ENCODE measurements around the gene C11orf91.
"Not testable (repeated sequence)": the region's sequence is repeated elsewhere in the genome, so short reads cannot be mapped to it uniquely, and the experiment has no call there.

The C11orf91 gene

DNA sequence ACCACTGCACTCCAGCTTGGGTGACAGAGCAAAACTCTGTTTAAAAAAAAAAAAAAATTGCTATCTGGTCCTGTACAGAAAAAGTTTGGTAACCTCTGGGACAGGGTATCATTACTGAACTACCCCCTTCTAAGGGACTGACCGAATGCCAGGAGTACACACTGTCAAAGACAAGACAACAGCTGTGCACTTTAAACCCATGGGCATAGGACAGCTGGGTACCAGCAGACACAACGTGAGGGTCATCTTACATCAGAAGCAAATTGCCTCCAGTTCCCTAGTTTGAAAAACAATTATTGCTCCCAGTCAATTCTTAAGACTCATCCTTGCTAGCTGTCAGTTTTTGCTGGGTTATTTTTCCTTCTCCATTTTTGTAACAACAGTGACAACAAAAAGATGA lies 17.8 kb upstream of the C11orf91 start:
- Histone ChIP-seq H3K9me3 (ENCODE audit: control insufficient read depth, insufficient read depth, low read length) (no peaks in the 10 kb centered on the region), H3K27me3 (ENCODE audit: control insufficient read depth, insufficient read depth, low read length) (no peaks in the 10 kb centered on the region), H3K36me3 (ENCODE audit: control insufficient read depth, insufficient read depth, low read length) (peaks cover 11% of the 10 kb centered on the region), H3K4me3 (ENCODE audit: low read depth, low read length) (no peak overlapping the region), H3K4me1 (ENCODE audit: control insufficient read depth, insufficient read depth, low read length) (no peaks in the 10 kb centered on the region), H3K9ac (ENCODE audit: low read depth, low read length) (no peak overlapping the region)

DNA sequence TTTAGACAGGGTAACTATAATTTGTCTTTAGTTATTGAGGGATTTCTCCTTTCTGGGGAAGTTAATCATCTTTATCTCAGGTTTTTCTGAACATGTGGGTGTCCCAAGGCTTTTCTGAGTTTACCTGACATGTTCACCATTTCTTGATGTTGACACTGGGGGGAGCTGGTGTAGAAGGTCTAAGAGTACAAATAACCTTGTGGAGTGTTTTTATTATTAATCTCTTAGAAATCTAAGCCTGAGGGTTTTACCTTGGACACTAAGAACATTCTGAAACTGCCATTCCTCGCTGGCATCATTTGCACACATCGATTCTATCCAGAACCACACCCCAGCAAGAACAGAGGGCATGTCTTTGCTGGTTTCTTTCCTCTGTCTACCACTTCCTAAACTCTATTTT lies 15.6 kb upstream of the C11orf91 start:
- no peak overlapping the region for H3K4me3 ChIP-seq (ENCODE audit: low read depth, low read length)
- no peak overlapping the region for H3K9ac ChIP-seq (ENCODE audit: low read depth, low read length)
- H3K36me3 ChIP-seq (ENCODE audit: control insufficient read depth, insufficient read depth, low read length), result peaks cover 5% of the 10 kb centered on the region
- H3K9me3 ChIP-seq (ENCODE audit: control insufficient read depth, insufficient read depth, low read length), result no peaks in the 10 kb centered on the region
- H3K27me3 ChIP-seq (ENCODE audit: control insufficient read depth, insufficient read depth, low read length), result no peaks in the 10 kb centered on the region
- H3K4me1 ChIP-seq (ENCODE audit: control insufficient read depth, insufficient read depth, low read length), result no peaks in the 10 kb centered on the region

DNA sequence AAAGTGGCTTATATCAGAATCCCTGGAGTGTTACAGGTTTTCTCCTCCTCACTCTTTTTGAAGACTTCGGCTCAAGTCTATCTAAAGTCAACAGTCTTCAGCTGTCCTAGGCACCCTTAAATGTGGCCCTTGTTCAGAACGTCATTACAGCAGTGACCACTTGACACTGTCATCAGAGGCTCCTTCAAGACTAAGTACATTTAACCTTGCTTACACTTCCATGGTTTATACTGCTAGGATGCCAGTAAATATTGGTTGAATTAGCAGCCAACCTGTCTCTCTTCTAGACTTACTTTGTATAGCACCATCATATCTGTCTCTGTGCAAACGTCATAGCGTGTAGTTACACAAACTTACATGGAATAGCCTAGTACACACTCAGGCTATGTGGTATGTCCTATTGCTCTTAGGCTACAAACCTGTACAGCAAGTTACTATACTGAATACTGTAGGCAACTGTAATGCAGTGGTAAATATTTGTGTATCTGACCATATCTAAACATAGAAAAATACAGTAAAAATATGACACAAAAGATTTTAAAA lies 13.3 kb upstream of the C11orf91 start:
- H3K36me3 ChIP-seq (ENCODE audit: control insufficient read depth, insufficient read depth, low read length), result peaks cover 5% of the 10 kb centered on the region
- no peaks in the 10 kb centered on the region for H3K4me1 ChIP-seq (ENCODE audit: control insufficient read depth, insufficient read depth, low read length)
- no peak overlapping the region for H3K9ac ChIP-seq (ENCODE audit: low read depth, low read length)
- H3K9me3 ChIP-seq (ENCODE audit: control insufficient read depth, insufficient read depth, low read length), result no peaks in the 10 kb centered on the region
- no peak overlapping the region for H3K4me3 ChIP-seq (ENCODE audit: low read depth, low read length)
- H3K27me3 ChIP-seq (ENCODE audit: control insufficient read depth, insufficient read depth, low read length), result no peaks in the 10 kb centered on the region

DNA sequence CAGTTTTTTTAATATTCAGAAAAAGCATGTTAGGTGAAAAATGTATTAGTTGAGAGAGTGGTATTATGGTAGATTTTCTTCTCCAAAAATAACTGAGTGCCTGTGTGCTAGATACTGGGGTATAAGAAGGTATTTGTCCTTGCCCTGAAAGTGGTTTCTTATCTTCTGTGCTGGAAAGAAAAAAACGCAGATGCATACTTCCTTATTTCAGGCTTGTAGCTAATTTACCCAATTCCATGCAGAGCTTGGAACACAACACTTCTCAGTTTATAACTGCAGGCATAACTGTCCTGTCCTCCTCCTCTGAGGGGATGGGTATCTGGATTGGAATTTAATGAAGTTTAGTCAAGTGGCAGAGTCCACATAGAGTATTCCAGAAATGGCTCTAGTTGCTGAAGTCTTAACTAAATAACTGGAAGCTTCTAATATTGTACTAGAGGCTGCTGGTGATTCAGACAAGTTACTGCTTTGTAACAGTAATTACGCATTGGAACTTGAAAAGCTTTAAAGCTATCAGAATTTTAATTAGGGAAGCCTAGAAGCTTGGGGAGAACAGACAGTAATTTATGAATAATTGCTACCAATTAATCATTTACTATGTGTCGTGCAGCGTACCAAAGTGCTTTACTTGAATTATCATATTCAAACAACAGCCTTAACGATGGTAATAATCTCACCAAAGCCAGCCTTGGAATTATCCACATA lies 12.7 kb upstream of the C11orf91 start:
- no peak overlapping the region for H3K4me3 ChIP-seq (ENCODE audit: low read depth, low read length)
- H3K36me3 ChIP-seq (ENCODE audit: control insufficient read depth, insufficient read depth, low read length), result peaks cover 5% of the 10 kb centered on the region
- no peak overlapping the region for H3K9ac ChIP-seq (ENCODE audit: low read depth, low read length)
- H3K9me3 ChIP-seq (ENCODE audit: control insufficient read depth, insufficient read depth, low read length), result no peaks in the 10 kb centered on the region
- no peaks in the 10 kb centered on the region for H3K4me1 ChIP-seq (ENCODE audit: control insufficient read depth, insufficient read depth, low read length)
- no peaks in the 10 kb centered on the region for H3K27me3 ChIP-seq (ENCODE audit: control insufficient read depth, insufficient read depth, low read length)

DNA sequence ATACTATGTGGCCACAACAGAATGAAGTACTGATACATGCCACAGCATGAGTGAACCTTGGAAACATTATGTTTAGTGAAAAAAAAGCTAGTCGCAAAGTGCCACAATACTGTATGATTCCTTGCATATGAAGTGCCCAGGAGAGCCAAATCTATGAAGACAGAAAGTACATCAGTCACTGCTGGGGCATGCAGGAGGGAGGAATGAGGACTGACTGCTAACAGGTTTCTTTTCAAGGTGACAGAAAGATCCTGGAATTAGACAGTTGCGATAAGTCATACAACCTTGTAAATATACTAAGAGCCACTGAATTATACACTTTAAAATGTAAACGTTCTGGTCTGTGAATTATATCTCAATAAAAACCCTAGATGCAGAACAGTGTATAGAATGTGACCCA lies 11.8 kb upstream of the C11orf91 start:
- Histone ChIP-seq H3K9ac (ENCODE audit: low read depth, low read length) (no peak overlapping the region), H3K36me3 (ENCODE audit: control insufficient read depth, insufficient read depth, low read length) (peaks cover 5% of the 10 kb centered on the region), H3K9me3 (ENCODE audit: control insufficient read depth, insufficient read depth, low read length) (no peaks in the 10 kb centered on the region), H3K4me3 (ENCODE audit: low read depth, low read length) (no peak overlapping the region), H3K27me3 (ENCODE audit: control insufficient read depth, insufficient read depth, low read length) (no peaks in the 10 kb centered on the region), H3K4me1 (ENCODE audit: control insufficient read depth, insufficient read depth, low read length) (no peaks in the 10 kb centered on the region)

DNA sequence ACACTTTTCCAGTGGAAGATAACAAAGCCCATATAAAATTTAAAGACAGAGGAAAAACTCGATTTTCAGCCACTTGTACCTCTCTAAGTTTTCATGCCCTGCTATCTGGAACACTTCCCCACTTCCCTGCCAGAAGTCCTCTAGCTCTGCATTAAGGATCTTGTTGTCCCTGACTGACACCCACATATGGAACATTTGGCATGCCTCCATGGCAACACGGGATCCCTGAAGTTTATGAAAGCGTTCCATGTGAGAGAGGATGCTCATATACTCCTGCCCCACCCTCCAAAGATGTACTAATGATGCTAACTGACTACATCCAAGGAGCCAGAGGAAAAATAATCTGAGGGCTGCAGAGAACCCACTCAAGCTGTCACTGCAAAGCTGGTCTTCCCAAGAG lies 8.8 kb upstream of the C11orf91 start:
- H3K4me3 ChIP-seq (ENCODE audit: low read depth, low read length), result no peak overlapping the region
- H3K4me1 ChIP-seq (ENCODE audit: control insufficient read depth, insufficient read depth, low read length), result no peaks in the 10 kb centered on the region
- H3K9ac ChIP-seq (ENCODE audit: low read depth, low read length), result no peak overlapping the region
- no peaks in the 10 kb centered on the region for H3K9me3 ChIP-seq (ENCODE audit: control insufficient read depth, insufficient read depth, low read length)
- H3K27me3 ChIP-seq (ENCODE audit: control insufficient read depth, insufficient read depth, low read length), result no peaks in the 10 kb centered on the region
- peaks cover 5% of the 10 kb centered on the region for H3K36me3 ChIP-seq (ENCODE audit: control insufficient read depth, insufficient read depth, low read length)

DNA sequence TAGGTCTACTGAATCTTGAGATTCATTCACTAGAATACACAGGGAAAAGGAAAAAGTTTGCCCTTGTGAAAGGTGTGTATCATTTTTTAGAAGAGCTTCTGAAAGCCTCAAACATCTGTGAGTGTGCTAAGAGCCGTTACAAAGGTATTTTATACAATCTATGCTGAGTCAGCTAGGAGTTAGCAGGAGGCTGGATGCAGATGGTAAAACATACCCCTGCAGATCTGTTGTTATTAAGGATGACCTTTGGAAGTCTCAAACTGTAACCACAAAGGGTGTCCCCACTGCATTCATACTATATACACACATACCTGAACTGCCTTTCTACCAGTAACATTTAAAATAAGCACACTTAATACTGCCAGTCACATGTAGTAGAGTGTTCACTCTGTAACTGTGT lies 8.4 kb upstream of the C11orf91 start:
- Histone ChIP-seq H3K4me1 (ENCODE audit: control insufficient read depth, insufficient read depth, low read length) (no peaks in the 10 kb centered on the region), H3K9me3 (ENCODE audit: control insufficient read depth, insufficient read depth, low read length) (no peaks in the 10 kb centered on the region), H3K4me3 (ENCODE audit: low read depth, low read length) (no peak overlapping the region), H3K9ac (ENCODE audit: low read depth, low read length) (no peak overlapping the region), H3K36me3 (ENCODE audit: control insufficient read depth, insufficient read depth, low read length) (peaks cover 5% of the 10 kb centered on the region), H3K27me3 (ENCODE audit: control insufficient read depth, insufficient read depth, low read length) (no peaks in the 10 kb centered on the region)

DNA sequence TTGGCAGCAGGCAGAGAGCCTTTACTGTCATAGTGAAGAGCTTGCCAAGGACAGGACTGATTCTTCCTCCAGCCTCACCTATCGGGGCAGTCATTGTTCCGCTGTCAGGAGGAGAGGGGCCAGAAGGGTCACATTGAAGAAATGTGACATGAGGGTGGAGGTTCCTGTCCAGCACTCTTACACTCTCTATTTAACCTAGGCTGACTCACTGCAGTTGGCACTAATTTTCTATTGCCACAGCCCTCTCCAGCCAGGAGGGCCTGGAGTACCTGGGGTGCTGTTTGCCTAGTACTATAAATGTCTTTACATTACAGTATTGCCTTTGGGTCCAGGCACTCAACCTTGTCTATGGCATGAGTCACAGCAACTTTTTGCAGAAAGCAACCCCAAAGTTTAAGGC lies 7.2 kb upstream of the C11orf91 start:
- not testable (repeated sequence) for H3K4me1 ChIP-seq (ENCODE audit: control insufficient read depth, insufficient read depth, low read length); H3K27me3 ChIP-seq (ENCODE audit: control insufficient read depth, insufficient read depth, low read length); H3K9ac ChIP-seq (ENCODE audit: low read depth, low read length); H3K9me3 ChIP-seq (ENCODE audit: control insufficient read depth, insufficient read depth, low read length); H3K4me3 ChIP-seq (ENCODE audit: low read depth, low read length); H3K36me3 ChIP-seq (ENCODE audit: control insufficient read depth, insufficient read depth, low read length)

DNA sequence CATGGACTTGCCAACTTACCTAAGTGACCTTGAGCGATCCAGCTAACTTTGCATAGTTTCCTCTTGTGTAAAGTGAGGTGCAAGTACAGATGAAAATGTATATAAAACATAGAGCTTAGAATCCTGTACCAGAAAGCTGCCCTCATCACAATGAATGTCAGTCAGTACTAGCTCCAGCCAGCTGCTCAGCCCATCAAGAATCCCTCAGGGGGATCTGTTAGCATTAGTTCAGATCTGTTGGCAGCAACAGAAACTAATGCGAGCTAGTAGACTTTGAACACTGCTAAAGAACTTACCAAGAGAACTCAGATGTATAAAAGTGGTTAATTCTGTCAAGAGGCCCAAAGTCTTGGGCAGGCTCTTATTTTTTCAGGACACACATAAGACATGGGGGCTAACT lies 6.3 kb upstream of the C11orf91 start:
- no peaks in the 10 kb centered on the region for H3K4me1 ChIP-seq (ENCODE audit: control insufficient read depth, insufficient read depth, low read length)
- no peaks in the 10 kb centered on the region for H3K27me3 ChIP-seq (ENCODE audit: control insufficient read depth, insufficient read depth, low read length)
- H3K9ac ChIP-seq (ENCODE audit: low read depth, low read length), result no peak overlapping the region
- H3K4me3 ChIP-seq (ENCODE audit: low read depth, low read length), result no peak overlapping the region
- peaks cover 5% of the 10 kb centered on the region for H3K36me3 ChIP-seq (ENCODE audit: control insufficient read depth, insufficient read depth, low read length)
- H3K9me3 ChIP-seq (ENCODE audit: control insufficient read depth, insufficient read depth, low read length), result no peaks in the 10 kb centered on the region

DNA sequence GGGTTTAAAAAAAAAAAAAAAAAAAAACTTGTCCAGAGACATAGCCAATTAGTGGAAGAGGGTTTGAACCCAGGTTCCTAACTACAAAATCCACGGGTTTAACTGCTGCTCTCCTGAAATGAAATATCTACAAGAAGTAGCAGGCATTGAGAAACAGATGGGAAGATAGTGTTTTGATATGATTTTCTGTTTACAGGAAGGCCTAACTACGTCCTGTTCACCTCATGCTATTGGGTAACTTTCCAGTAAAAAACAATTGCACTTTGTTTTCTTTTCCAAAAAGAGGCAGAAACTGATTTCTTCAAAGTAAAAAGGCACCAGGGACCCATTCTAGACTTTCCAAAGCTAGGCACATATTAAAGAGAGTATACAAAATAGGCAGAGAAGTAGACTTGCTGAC lies 5.9 kb upstream of the C11orf91 start:
- H3K9ac ChIP-seq (ENCODE audit: low read depth, low read length), result no peak overlapping the region
- H3K36me3 ChIP-seq (ENCODE audit: control insufficient read depth, insufficient read depth, low read length), result peaks cover 5% of the 10 kb centered on the region
- no peaks in the 10 kb centered on the region for H3K9me3 ChIP-seq (ENCODE audit: control insufficient read depth, insufficient read depth, low read length)
- H3K27me3 ChIP-seq (ENCODE audit: control insufficient read depth, insufficient read depth, low read length), result no peaks in the 10 kb centered on the region
- no peaks in the 10 kb centered on the region for H3K4me1 ChIP-seq (ENCODE audit: control insufficient read depth, insufficient read depth, low read length)
- H3K4me3 ChIP-seq (ENCODE audit: low read depth, low read length), result no peak overlapping the region

DNA sequence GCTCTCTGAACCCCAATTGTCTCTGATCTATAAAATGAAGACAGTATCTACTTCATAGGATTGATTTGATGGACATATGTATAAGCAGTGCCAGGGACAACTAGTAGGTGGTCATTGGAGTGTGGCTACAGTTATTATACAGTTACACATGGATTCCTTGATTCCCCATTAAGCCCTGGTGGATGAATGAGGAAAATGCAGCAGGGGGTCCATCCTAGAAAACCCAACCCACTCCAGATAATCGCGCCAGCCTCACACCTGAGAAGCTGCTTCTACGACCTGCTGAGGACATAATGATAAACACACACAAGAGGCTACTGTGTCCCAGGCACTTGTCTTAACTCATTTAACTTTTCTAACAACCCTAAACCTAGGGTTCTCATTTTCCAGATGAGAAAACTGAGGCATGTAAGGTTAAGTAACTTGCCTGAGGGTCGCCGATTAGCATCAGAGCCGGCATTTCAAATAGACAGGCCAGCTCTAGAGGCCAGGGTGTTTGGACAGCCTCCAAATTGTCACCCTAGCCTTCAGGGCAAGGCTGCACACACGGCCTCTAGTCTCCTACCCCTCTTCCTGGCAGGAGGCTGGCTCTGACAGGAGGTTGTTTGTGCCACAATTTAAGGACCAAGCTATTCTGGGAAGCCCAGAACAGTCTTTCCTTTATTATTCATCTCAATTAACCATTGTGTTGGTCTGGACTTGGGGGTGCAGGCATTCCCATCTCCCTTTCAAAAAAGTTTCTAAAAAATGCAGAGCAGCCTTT lies 3.8 kb upstream of the C11orf91 start:
- Histone ChIP-seq H3K4me1 (ENCODE audit: control insufficient read depth, insufficient read depth, low read length) (peaks cover 8% of the 10 kb centered on the region), H3K9ac (ENCODE audit: low read depth, low read length) (no peak overlapping the region), H3K9me3 (ENCODE audit: control insufficient read depth, insufficient read depth, low read length) (no peaks in the 10 kb centered on the region), H3K27me3 (ENCODE audit: control insufficient read depth, insufficient read depth, low read length) (peaks cover 4% of the 10 kb centered on the region), H3K4me3 (ENCODE audit: low read depth, low read length) (no peak overlapping the region), H3K36me3 (ENCODE audit: control insufficient read depth, insufficient read depth, low read length) (no peaks in the 10 kb centered on the region)

DNA sequence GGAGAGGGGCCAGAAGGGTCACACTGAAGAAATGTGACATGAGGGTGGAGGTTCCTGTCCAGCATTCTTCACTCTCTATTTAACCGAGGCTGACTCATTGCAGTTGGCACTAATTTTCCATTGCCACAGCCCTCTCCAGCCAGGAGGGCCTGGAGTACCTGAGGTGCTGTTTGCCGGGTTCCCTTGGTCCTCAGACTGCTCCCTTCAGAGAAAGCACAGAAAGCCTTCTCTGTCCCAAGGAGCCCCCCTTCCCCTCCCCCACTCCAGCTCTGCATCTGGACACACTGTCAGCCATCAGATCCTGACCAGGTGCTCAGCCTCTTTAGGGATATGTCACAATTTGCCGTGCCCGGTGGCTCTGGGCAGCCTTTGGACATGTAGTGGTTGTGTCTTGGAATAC lies 3.2 kb upstream of the C11orf91 start:
- Histone ChIP-seq H3K27me3 (ENCODE audit: control insufficient read depth, insufficient read depth, low read length) (peaks cover 9% of the 10 kb centered on the region), H3K9ac (ENCODE audit: low read depth, low read length) (no peak overlapping the region), H3K9me3 (ENCODE audit: control insufficient read depth, insufficient read depth, low read length) (no peaks in the 10 kb centered on the region), H3K36me3 (ENCODE audit: control insufficient read depth, insufficient read depth, low read length) (no peaks in the 10 kb centered on the region), H3K4me3 (ENCODE audit: low read depth, low read length) (no peak overlapping the region), H3K4me1 (ENCODE audit: control insufficient read depth, insufficient read depth, low read length) (peaks cover 8% of the 10 kb centered on the region)

Data from iPS-15b (cell line).